HUDEP-2 (cell line): ENCODE results near the gene CKAP2L.

Experiments used
- DNase-seq, 76 experiments: peaks; one replicate each; lab custom pipeline; 2025; ENCODE audit not compliant: unreplicated experiment in 76 of 76; lab: John Stamatoyannopoulos, UW

Gene CKAP2L

DNA sequence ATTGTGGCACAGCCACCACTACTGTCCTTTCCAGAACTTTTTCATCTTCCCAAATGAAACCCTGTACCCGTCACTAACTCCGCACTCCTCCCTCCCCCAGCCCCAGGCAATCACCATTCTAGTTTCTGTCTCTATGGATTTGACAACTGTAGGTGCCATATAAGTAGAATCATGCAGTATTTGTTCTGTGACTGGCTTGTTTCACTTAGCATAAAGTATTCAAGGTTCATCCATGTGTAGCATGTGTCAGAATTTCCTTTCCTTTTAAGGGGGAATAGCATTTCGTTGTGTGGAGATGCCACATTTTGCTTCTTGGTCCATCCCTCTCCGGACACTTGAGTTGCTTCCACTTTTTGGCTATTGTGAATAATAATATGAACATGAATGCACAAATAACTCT is 842 bp upstream of the CKAP2L start:
- no peak for DNase-seq

DNA sequence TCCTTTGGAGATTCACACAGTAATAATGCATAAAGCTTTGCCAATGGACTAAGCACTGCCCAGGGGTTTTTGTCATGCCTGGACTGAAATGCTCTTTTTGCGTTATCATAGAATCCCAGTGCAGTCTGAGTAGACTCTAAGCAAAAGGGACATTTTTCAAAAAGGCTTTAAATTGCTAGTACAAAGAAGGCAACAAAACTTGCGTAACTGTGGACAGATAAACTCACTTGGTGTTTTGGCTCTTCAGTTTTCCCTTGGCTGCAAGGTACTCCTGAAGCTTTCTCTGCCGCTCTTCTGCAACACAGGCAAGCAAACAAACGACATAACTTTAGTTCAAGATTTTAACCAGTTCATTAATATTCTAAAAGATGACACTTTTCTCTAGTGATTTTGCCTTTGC is 2.1 kb downstream of the CKAP2L start:
- DNase-seq = no peak

DNA sequence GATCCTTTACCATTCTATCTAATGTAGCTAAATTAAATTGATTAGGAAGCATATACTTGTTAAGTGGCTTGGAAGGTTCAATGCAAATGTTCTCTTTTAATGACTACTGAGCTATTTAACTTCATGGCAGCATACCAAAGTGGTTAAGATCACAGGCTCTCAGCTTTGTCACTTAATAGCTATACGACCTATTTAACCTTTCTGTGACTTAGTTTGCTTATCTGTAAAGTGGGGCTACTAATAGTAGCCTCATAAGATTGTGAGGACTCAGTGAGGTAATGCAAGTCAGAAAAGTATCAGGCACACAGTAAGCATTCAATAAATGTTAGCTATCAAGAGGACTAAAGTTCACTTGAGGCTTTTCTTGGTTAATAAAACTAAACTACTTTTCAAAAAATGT is 4.3 kb downstream of the CKAP2L start:
- DNase-seq = no peak

DNA sequence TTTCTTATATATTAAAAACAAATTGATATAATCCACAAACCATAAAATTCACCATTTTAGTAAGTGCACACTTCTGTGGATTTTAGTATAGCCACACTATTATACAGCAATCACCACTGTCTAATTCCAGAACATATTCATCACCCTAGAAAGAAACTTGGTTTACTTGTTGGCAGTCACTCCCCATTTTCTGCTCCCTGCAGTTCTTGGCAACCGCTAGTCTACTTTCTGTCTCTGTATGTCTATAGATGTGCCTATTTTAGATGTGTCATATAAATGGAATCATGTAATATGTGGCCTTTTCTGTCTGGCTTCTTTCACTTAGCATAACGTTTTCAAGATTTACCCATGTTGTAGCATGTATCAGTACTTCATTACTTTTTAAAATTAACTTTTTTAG is 5.7 kb downstream of the CKAP2L start:
- DNase-seq = no peak

DNA sequence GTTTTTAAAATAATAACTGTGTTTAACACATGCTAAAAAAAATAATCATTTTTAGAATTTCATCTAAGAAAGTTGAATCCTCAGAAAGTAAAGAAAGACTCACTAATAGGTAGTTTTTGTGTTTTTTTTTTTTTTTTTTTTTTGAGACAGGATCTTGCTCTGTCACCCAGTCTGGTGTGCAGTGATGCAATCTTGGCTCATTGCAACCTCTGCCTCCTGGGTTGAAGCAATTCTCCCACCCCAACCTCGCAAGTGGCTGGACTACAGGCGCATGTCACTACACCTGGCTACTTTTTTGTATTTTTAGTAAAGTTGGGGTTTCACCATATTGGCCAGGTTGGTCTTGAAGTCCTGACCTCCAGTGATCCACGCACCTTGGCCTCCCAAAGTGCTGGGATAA is 7.1 kb downstream of the CKAP2L start:
- no peak for DNase-seq

DNA sequence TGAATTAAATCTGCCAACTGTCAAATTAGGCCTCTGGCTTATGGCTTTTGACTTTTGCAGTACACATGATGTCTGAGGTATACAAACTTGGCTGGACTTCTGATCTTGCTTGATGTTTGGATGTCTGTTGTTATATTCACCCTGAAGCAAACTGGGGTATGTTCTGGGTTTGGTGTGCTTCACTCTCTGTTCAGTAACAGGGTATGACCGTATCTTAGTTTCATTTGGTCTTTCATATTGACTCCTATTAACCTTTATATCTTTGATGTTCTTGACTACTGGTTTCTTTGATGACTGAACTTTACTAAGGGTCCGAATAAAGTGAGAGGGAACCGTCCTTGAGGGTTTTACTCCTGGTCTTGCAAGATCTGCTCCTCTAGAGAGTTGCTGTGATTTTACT is 8.2 kb downstream of the CKAP2L start:
- DNase-seq = no peak

DNA sequence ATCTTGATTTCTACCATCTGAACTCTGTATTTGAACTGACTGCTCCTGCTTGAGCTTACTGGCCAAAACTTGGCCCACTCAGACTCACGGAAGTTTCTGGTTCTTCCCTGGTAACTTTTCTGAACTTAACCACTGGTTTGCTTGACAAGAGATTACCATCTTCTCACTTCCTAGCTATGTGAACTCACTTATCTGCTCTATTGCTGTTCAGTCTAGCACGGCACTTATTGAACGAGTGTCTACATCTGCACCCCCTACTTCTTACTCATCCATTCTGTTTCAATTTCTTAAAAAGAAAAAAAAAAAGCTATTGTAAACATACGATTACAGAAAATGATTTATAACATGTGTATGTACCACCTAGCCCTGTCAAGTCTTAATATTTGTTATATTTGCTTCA is 9.0 kb downstream of the CKAP2L start:
- DNase-seq = no peak

DNA sequence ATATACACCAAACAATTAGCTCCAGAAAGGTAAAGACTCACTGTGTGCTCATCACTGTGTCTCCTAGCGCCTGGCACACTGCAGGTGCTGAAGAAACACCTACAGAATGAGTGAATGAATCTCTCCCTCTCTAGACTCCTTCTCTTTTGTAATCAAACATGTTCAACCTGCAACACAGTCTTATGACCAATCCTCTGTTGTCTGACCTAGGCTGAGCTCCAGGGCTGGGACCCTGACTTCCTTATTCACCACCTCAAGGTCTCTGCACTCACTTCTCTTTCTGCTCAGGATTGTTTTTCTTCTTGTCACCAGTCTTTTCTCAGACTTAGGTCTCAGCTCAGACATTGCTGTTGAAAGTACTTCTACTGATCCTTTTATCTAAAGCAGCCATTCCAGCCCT is 9.8 kb downstream of the CKAP2L start:
- no peak for DNase-seq

DNA sequence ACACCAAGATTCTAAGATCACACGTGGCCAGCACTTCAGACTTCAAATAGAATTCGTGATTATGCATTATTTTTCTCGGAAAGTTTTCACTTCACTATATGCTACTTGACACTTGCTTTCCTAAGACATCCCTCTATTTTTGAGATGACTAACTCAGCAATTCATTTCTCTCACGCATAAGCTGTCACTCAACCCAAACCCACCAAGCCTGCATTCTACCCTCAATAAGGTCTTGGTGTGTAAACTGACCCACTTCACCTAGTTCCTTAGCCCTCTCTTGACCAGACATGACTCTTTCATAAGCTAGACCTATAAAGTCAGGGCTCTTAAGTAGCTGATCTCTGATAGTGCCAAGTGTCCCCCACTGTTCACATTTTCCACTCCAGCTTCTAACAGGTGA is 11.7 kb downstream of the CKAP2L start:
- no peak for DNase-seq

DNA sequence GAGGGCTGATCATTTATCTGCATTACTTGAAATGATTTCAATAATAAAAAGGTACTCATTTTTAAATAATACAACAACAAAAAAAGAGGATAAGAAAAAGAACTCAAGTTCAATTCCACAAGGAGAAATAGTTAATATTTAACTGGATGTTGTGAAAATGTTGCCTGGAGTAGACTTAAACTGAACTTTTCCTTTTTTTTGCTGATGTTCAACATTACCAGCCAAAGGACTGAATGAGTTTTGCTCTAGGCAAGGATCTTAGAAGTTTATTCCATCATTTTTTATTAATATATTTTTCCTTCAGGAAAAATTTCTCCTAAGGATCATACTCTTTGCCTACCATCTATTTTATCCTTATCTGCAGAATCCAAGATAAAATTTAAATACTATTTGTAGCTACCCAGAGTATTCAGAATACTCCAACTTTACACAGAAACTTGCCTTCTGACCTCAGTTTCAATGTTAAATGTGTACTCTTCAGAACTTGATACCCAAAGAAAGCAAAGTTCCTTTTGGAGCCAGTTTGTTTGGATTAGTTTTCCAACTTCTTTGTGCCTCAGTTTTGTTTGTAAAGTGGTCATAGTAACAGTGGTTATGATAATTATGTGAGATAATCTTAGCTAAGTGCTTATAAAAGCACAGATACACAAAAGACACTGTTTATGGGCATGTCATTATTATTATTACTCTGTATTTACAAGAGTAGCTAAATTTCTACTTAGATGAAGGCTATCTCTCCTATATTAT is 12.8 kb downstream of the CKAP2L start:
- no peak for DNase-seq

DNA sequence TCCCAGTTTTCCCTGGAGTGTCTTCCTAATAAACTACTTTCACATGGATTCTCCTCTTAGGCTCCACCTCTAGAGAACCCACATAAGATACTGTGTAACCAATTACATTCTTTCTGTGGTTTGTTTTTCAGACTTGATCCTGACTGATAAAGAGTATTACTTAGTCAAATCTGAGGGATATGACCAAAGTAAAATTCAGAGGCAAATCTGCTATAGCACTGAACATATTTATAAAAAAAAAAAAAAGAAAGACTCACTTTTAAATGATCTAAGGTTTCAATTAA is 13.9 kb downstream of the CKAP2L start:
- DNase-seq = no peak

DNA sequence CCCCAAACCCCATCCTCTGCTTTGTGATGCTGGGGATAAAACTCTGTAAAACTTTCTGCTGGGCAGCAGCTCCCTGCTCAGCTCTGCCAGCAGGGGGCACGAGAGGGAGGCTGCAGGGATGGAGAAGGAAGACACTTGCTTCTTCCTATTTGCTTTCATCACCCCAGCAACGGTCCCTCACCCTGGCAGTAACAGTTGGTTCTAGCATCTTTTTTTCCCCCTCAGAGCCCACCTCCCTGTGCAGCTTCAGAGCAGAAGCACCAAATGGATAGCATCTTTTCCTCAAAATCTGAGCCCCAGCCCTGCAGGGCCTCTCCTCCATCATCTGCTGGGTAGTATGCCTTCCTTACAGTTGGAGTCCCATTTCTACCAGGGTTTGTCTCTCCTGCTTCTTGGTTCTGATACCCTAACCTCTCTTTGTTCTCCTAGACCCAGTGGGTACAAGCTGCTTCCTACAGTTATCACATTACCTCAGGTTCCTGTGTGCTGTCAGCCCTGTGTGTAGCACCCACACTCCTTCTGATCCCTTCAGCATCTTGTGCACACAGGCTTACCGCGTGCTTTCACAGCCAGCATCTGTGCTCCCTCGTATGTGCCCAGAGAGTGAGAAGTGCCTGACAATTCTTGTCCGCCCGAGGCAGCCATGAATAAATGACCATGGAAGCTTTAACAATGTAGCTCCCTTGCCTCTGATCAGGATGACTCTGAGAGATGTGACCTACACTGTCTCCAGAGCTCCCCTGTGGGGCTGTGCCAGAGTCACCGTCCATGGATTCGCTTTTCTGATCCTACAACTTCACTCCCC is 14.5 kb downstream of the CKAP2L start:
- peak in 69 of 76 experiments; percentile 2 to 76 (median 53) for DNase-seq

DNA sequence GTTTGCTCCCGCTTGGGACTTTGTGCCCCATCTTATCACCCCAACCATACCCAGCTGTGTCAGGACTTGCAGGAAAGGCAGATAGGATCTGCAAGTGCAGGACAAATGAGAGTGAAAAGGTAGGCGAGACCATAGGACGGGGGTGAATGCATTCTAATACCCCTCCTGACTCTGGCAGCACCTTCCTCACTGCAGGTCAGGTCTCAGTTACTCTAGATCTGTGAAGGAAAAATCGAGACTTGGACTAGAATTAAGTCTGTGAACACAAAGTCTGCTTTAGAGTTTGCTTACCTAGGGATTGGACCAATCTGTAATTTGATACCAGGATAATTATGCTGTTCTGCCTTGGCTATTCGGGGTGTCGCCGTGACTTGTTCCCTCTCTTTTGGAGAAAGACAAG is 23.9 kb downstream of the CKAP2L start:
- DNase-seq = no peak

DNA sequence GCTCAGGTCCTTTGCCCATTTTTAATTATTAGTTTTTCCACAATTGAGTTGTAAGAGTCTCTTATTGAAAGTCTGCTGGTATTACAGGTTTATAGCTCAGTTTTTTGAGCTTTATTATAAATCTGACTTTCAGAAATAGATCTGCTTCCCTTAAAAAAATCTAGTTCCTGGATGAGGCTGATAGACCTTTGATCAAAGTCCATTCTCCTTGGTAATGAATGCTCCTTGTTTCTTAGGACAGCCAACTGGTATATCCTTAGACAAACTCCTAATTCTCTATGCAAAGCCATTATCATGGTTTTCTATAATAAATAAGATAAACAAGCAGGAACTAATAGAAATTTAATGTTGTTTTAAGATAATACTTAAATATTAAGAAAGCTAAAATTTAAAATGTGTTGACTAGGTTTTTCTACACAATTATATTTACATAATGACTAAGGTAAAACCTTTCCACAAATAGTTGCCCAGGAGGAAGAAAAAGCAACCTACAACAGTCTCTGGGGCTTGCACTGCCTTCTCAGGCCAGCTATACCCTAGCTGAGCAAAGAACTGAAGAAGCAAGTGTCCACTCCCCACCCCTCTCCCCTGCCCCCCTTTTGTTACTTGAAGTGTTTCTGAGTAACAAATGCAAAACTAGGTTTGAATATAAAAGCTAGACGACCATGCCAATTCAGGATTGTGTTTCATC is 26.7 kb downstream of the CKAP2L start:
- DNase-seq = no peak

DNA sequence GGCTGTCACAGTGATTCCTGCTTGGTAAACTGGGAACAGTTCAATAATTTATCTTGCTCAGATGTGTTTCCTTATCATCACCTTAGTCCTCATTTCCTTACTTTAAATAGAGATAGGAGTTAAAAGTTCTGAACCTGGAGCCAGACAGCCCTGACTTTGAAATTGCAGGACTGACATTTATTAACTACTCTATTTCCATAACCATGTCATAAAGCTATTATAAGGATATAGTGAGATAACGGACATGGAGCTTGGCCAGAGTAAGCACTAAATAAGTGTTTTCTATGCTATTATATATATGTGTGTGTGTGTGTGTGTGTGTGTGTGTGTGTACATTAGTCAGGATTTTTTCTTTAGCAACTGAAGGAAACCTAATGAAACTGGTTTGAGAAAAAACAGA is 30.5 kb downstream of the CKAP2L start:
- no peak for DNase-seq

DNA sequence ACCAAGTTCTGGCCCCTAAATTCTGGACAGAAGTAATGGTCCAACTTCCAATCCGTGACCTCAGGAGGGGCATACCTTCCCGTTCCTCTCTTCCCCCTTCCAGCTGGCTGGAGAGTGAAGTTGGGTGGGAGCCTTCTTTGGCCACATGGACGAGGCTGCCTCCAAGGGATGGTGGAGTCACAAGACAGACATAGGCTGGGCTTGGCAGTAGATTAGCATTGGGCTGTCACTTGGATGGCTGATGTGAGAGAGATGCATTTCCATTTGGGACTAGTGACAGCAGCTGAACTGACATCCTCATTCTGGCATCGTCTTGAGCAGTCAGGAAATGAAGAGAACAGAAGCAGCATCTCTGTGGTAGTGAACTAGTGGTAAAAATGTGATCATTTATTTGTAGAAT is 31.0 kb downstream of the CKAP2L start:
- no peak for DNase-seq

DNA sequence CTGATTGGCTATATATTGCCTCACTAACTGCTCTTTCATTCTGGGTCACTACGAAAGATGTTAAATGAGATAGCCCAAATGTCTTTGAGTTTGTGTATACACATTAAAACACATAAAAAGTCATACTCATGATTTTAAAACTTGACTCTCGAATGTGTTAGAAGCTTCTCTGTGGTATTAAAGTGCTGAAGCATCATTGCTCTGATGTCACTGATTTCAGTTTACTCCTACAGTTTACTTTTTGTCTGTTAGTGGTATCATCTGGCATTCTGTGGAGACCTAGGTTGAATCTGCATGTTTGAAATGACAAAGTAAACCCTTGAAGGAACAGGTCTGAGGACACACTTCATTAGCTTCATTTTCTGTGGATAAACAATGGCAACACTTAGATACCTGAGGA is 32.9 kb downstream of the CKAP2L start:
- no peak for DNase-seq

DNA sequence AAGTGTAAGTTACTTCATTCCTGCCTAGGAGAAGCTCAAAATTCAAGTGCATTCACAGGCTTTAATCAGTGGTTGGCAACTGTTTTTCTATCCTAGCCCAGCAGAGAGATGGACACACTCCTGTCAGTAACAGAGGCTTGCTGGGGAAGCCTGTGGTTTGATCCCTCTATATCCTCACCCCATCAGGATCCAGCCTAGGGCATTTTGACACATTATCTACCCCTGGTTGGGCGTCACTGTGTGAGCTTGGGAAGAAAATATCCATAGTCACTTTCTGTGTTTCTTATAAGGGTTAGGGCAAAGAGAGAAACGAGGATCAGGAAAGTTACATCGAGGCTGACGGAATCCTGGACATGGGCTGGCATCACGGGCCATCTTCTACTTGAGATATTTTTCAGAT is 33.6 kb downstream of the CKAP2L start:
- DNase-seq = no peak

DNA sequence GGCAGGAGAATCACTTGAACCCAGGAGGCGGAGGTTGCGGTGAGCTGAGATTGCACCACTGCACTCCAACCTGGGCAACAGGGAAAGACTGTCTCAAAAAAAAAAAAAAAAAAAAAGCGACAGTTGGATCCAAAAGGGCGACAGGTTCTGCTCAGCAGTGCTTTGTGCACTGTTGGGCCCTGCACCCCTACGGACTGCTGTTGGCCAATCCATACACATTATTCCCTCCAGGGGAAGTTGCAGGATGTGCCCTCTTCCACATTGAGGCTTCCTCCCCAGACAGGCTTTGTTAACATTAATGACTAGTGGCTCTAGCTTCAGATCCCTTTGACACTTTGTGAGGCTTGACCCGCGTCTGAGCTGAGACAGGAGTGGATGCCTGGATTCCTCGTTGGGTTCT is 34.2 kb downstream of the CKAP2L start:
- DNase-seq = no peak

DNA sequence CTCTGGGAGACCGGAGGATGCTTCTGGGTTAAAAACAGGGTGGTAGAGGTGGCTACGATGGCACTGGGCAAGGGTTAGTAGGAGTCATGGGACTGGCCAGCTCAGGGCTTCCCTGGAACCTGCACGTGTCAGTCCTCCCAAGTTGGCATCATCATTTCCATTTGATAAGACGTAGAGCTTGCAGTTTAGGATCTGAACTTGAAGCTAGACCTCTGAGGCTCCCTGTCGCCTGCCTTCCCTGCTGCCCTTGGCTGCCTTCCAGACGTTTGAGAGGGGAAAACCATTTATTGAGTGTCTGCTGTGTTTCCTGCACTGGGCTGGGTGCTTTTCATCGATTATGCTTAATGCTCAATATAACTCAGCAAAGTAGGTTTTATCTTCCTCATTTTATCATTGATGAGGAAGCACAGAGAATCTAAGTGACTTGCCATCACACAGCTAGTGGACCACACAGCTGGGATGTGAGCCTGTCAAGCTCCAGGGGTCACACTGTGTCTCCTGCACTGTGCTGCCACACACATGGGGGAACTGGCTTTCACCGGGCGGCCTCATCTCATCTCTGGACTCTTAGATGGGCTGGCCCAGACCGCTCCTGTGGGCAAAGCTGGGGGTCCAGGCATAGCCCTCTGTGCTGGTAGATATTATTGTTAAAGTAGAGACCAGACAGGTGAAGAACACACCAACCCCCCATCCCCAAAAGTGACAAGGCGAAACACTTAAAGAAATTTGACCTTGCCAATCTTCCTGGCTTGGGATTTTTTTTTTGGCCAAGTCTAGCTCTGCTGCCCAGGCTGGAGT is 35.8 kb downstream of the CKAP2L start:
- peak in 29 of 76 experiments; percentile 5 to 59 (median 30) for DNase-seq

DNA sequence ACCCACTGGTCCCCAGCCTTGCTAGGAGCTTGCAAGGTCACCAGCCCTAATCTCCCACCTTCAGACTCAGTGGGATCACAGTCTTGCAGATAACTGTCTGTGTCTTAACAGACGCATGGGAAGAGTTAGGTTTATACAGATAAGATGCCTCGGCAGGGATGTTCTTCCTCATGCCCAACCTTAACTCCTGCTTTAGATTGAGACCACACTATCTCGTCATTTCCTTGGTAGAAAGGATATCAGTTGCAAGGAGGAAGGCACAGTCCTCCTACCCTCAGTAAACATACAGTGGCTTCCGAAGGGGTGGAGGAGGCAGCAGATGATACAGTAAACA is 36.4 kb downstream of the CKAP2L start:
- peak in 12 of 76 experiments; percentile 7 to 59 (median 42) for DNase-seq
